ENCODE data around the gene PTPA. TPM values are rescaled to one million over a fixed set of nuclear protein-coding genes. Genes with fewer than 3 reads are reported as not detected.
A peak's percentile ranks its signal among the peaks of the same experiment; 100 is the strongest.

Gene PTPA
- total RNA-seq, 1 donor from 2014 or later = 144 TPM

GRCh38 chr9:129079829-129080228, 31.4 kb upstream of the PTPA start:
- Mint-ChIP-seq H3K27ac (ENCODE audit: unreplicated experiment) (no peak overlapping the region), H3K27me3 (ENCODE audit: low read depth) (no peaks in the 10 kb centered on the region), H3K4me1 (peaks cover 36% of the 10 kb centered on the region), H3K4me3 (peak overlapping the region; percentile 95), H3K36me3 (ENCODE audit: low read depth) (no peaks in the 10 kb centered on the region), H3K9me3 (no peaks in the 10 kb centered on the region)
- no peak for DNase-seq (ENCODE audit: low read depth, low spot score)
- TF ChIP-seq CTCF (conservative IDR thresholded peaks at IDR 0.05) = no peak

GRCh38 chr9:129080298-129080600, 31.0 kb upstream of the PTPA start:
- no peak for DNase-seq (ENCODE audit: low read depth, low spot score)
- Mint-ChIP-seq H3K4me1 (peaks cover 36% of the 10 kb centered on the region), H3K27ac (ENCODE audit: unreplicated experiment) (peak overlapping the region; percentile 67), H3K4me3 (peak overlapping the region; percentile 95), H3K36me3 (ENCODE audit: low read depth) (no peaks in the 10 kb centered on the region), H3K9me3 (no peaks in the 10 kb centered on the region), H3K27me3 (ENCODE audit: low read depth) (no peaks in the 10 kb centered on the region)
- no peak for TF ChIP-seq CTCF (conservative IDR thresholded peaks at IDR 0.05)

- Mint-ChIP-seq H3K4me3 (peak within 1 kb of the TSS; percentile 95), H3K27me3 (ENCODE audit: low read depth) (no peaks in the 10 kb centered on the region), H3K4me1 (peaks cover 36% of the 10 kb centered on the region), H3K9me3 (no peaks in the 10 kb centered on the region), H3K36me3 (ENCODE audit: low read depth) (no peaks in the 10 kb centered on the region), H3K27ac (ENCODE audit: unreplicated experiment) (peak within 1 kb of the TSS; percentile 67)
- peak; percentile 96 for DNase-seq (ENCODE audit: low read depth, low spot score)
- TF ChIP-seq CTCF (conservative IDR thresholded peaks at IDR 0.05) = no peak
Measured at GRCh38 chr9:129080601-129081387, 30.4 kb upstream of the PTPA start, which contains the start of gene DOLPP1. Gene DOLPP1, plus strand, starts transcription at chr9:129081111. Its CDS starts 21 bp downstream, at chr9:129081132.

GRCh38 chr9:129081388-129081904, 29.8 kb upstream of the PTPA start:
- no peaks in the 10 kb centered on the region for H3K27me3 Mint-ChIP-seq (ENCODE audit: low read depth)
- H3K9me3 Mint-ChIP-seq = no peaks in the 10 kb centered on the region
- DNase-seq (ENCODE audit: low read depth, low spot score) = no peak
- H3K4me1 Mint-ChIP-seq = peaks cover 36% of the 10 kb centered on the region
- no peak for TF ChIP-seq CTCF (conservative IDR thresholded peaks at IDR 0.05)
- peak overlapping the region; percentile 95 for H3K4me3 Mint-ChIP-seq
- no peaks in the 10 kb centered on the region for H3K36me3 Mint-ChIP-seq (ENCODE audit: low read depth)
- H3K27ac Mint-ChIP-seq (ENCODE audit: unreplicated experiment) = peak overlapping the region; percentile 19

- H3K36me3 Mint-ChIP-seq (ENCODE audit: low read depth) = no peaks in the 10 kb centered on the region
- no peaks in the 10 kb centered on the region for H3K27me3 Mint-ChIP-seq (ENCODE audit: low read depth)
- H3K27ac Mint-ChIP-seq (ENCODE audit: unreplicated experiment) = no peak overlapping the region
- H3K4me1 Mint-ChIP-seq = peaks cover 29% of the 10 kb centered on the region
- DNase-seq (ENCODE audit: low read depth, low spot score) = no peak
- no peaks in the 10 kb centered on the region for H3K9me3 Mint-ChIP-seq
- TF ChIP-seq CTCF (conservative IDR thresholded peaks at IDR 0.05) = no peak
- no peak overlapping the region for H3K4me3 Mint-ChIP-seq
Measured at GRCh38 chr9:129084087-129084486, 27.1 kb upstream of the PTPA start.

Measured in neural crest cell (in vitro differentiated cells).